ENCODE results near the gene PRKN. TPM values are rescaled to one million over a fixed set of nuclear protein-coding genes. Genes with fewer than 3 reads are reported as not detected.

PRKN gene
- total RNA-seq, 1 experiment from 2014 or later = 0.46 TPM

DNA sequence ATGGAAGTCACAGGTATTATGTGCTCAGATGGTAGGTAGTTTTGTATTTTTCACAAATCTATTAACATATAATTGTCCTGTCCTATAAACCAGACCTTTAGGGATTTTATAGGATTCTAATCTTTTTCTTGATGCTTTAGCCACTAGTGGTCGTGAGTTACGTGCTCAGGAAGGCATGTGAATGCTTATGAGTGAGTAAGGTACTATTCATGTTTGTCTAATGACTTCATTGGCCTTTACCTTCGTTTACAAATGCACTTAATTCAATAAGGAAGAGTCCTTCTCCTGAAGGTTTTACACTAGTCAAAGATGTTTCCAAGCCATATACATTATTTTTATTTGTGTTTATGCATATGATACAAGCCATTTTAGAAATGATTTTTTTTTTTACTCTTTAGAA, 23.2 kb upstream of the PRKN start:
- DNase-seq (ENCODE audit: low read depth, low spot score) (peak; percentile 84), ATAC-seq (peak; percentile 81)
- intact Hi-C loops (cut with micrococcal nuclease; ENCODE audit: unreplicated experiment) (no loop called here), in situ Hi-C loops (cut with HindIII; ENCODE audit: low pct_unique_long_range_greater_than_20kb, low sequenced_read_pairs) (no loop called here)
- no peak for TF ChIP-seq SIN3A (IDR thresholded peaks at IDR 0.05; ENCODE audit: borderline replicate concordance, insufficient read depth, low read depth, low read length)
- TF ChIP-seq, protein P1, sequence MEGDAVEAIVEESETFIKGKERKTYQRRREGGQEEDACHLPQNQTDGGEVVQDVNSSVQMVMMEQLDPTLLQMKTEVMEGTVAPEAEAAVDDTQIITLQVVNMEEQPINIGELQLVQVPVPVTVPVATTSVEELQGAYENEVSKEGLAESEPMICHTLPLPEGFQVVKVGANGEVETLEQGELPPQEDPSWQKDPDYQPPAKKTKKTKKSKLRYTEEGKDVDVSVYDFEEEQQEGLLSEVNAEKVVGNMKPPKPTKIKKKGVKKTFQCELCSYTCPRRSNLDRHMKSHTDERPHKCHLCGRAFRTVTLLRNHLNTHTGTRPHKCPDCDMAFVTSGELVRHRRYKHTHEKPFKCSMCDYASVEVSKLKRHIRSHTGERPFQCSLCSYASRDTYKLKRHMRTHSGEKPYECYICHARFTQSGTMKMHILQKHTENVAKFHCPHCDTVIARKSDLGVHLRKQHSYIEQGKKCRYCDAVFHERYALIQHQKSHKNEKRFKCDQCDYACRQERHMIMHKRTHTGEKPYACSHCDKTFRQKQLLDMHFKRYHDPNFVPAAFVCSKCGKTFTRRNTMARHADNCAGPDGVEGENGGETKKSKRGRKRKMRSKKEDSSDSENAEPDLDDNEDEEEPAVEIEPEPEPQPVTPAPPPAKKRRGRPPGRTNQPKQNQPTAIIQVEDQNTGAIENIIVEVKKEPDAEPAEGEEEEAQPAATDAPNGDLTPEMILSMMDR (IDR thresholded peaks at IDR 0.05) = no peak; the same call in 1 of the 2 replicates
- TF ChIP-seq, protein P2, sequence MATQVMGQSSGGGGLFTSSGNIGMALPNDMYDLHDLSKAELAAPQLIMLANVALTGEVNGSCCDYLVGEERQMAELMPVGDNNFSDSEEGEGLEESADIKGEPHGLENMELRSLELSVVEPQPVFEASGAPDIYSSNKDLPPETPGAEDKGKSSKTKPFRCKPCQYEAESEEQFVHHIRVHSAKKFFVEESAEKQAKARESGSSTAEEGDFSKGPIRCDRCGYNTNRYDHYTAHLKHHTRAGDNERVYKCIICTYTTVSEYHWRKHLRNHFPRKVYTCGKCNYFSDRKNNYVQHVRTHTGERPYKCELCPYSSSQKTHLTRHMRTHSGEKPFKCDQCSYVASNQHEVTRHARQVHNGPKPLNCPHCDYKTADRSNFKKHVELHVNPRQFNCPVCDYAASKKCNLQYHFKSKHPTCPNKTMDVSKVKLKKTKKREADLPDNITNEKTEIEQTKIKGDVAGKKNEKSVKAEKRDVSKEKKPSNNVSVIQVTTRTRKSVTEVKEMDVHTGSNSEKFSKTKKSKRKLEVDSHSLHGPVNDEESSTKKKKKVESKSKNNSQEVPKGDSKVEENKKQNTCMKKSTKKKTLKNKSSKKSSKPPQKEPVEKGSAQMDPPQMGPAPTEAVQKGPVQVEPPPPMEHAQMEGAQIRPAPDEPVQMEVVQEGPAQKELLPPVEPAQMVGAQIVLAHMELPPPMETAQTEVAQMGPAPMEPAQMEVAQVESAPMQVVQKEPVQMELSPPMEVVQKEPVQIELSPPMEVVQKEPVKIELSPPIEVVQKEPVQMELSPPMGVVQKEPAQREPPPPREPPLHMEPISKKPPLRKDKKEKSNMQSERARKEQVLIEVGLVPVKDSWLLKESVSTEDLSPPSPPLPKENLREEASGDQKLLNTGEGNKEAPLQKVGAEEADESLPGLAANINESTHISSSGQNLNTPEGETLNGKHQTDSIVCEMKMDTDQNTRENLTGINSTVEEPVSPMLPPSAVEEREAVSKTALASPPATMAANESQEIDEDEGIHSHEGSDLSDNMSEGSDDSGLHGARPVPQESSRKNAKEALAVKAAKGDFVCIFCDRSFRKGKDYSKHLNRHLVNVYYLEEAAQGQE (IDR thresholded peaks at IDR 0.05; ENCODE audit: insufficient read depth in 1 of 2, low read depth in 2 of 2, low read length in 1 of 2) = no peak
- no peaks in the 10 kb centered on the region for H3K27me3 ChIP-seq (ENCODE audit: control insufficient read depth, insufficient read depth, low read length)
- no peaks in the 10 kb centered on the region for H3K36me3 ChIP-seq (ENCODE audit: control insufficient read depth, insufficient read depth, low read length)
- no peaks in the 10 kb centered on the region for H3K9me3 ChIP-seq (ENCODE audit: control insufficient read depth, insufficient read depth, low read depth, low read length)
- CTCF ChIA-PET = no interaction called here
- H3K4me3 ChIP-seq (ENCODE audit: low read depth in 2 of 2, low read length in 2 of 2) = no peak overlapping the region
- BruUV-seq (replicated peaks) = no TSS peak
- no peaks in the 10 kb centered on the region for H3K4me1 ChIP-seq (ENCODE audit: control insufficient read depth, insufficient read depth, low read length)
- no peak overlapping the region for H3K27ac ChIP-seq (ENCODE audit: low read length)
- POLR2A ChIA-PET = no interaction called here

DNA sequence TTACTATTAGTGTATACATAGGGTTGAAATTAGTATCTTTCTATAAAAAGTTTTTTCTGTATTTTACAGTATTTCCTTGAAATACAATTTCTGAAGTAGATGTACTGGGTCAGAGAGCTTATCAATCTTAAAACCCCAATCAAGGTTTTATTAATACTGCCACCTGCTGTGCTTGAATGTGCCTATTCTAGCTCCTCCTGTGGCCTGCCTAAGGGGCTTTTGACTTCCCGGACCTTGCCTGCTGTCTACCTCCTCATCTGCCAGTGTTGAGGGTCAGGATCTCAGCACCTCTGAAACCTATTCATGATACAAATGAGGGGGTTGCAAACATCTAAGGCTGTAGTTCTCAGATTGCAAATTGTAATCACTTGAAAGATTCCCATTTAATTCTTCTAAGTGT, 9.4 kb upstream of the PRKN start:
- CTCF ChIA-PET = no interaction called here
- Histone ChIP-seq H3K27ac (ENCODE audit: low read length) (no peak overlapping the region), H3K4me1 (ENCODE audit: control insufficient read depth, insufficient read depth, low read length) (no peaks in the 10 kb centered on the region), H3K4me3 (ENCODE audit: low read depth in 2 of 2, low read length in 2 of 2) (no peak overlapping the region), H3K9me3 (ENCODE audit: control insufficient read depth, insufficient read depth, low read depth, low read length) (no peaks in the 10 kb centered on the region), H3K27me3 (ENCODE audit: control insufficient read depth, insufficient read depth, low read length) (no peaks in the 10 kb centered on the region), H3K36me3 (ENCODE audit: control insufficient read depth, insufficient read depth, low read length) (no peaks in the 10 kb centered on the region)
- in situ Hi-C loops (cut with HindIII; ENCODE audit: low pct_unique_long_range_greater_than_20kb, low sequenced_read_pairs) (no loop called here), intact Hi-C loops (cut with micrococcal nuclease; ENCODE audit: unreplicated experiment) (no loop called here)
- BruUV-seq (replicated peaks) = no TSS peak
- POLR2A ChIA-PET = no interaction called here
- TF ChIP-seq TCF7L2 (IDR thresholded peaks at IDR 0.05; ENCODE audit: low read depth, low read length) (no peak), SIN3A (IDR thresholded peaks at IDR 0.05; ENCODE audit: borderline replicate concordance, insufficient read depth, low read depth, low read length) (no peak)
- TF ChIP-seq, protein P1 (IDR thresholded peaks at IDR 0.05) = peak; percentile 22
- no peak for ATAC-seq
- no peak for DNase-seq (ENCODE audit: low read depth, low spot score)

DNA sequence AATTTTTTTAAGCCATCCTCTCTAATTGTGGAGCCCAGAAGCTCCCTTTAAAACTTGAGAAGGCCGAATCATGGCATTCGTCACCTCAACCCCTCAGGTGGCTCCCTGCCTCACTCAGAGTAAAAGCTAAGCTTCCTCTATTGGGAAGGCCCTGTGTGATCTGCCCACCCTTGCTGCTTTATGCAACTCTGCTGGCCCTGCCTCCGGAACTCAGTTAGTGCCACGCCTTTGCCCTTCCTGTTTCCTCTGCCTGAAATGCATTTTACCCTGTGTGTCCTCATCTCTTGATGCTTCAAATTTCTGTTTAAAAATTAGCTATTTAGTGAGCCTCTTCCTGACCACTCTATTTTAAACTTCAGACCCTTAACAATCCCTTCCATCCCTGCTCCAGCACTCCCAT, 5.9 kb upstream of the PRKN start:
- intact Hi-C loops (cut with micrococcal nuclease; ENCODE audit: unreplicated experiment) = no loop called here
- CTCF ChIA-PET = no interaction called here
- in situ Hi-C loops (cut with HindIII; ENCODE audit: low pct_unique_long_range_greater_than_20kb, low sequenced_read_pairs) = no loop called here
- H3K27me3 ChIP-seq (ENCODE audit: control insufficient read depth, insufficient read depth, low read length) = no peaks in the 10 kb centered on the region
- peaks cover 1% of the 10 kb centered on the region; the same call in 1 of the 2 replicates for H3K4me1 ChIP-seq (ENCODE audit: control insufficient read depth, insufficient read depth, low read length)
- no peaks in the 10 kb centered on the region for H3K36me3 ChIP-seq (ENCODE audit: control insufficient read depth, insufficient read depth, low read length)
- H3K27ac ChIP-seq (ENCODE audit: low read length) = no peak overlapping the region
- H3K9me3 ChIP-seq (ENCODE audit: control insufficient read depth, insufficient read depth, low read depth, low read length) = no peaks in the 10 kb centered on the region
- DNase-seq (ENCODE audit: low read depth, low spot score) (no peak), ATAC-seq (no peak)
- no peak overlapping the region for H3K4me3 ChIP-seq (ENCODE audit: low read depth in 2 of 2, low read length in 2 of 2)
- no TSS peak for BruUV-seq (replicated peaks)
- POLR2A ChIA-PET = no interaction called here
- no peak for TF ChIP-seq SIN3A (IDR thresholded peaks at IDR 0.05; ENCODE audit: borderline replicate concordance, insufficient read depth, low read depth, low read length)
- TF ChIP-seq, protein P1 (IDR thresholded peaks at IDR 0.05) = no peak
- no peak for TF ChIP-seq TCF7L2 (IDR thresholded peaks at IDR 0.05; ENCODE audit: low read depth, low read length)
- no peak for TF ChIP-seq POLR2AphosphoS5 (IDR thresholded peaks at IDR 0.05; ENCODE audit: low read depth, low read length)
- TF ChIP-seq, protein P2 (IDR thresholded peaks at IDR 0.05; ENCODE audit: insufficient read depth in 1 of 2, low read depth in 2 of 2, low read length in 1 of 2) = no peak
